Measurements from ENCODE around the gene LYST. TPM values are rescaled to one million over a fixed set of nuclear protein-coding genes. Genes with fewer than 3 reads are reported as not detected.

The LYST gene
- total and polyA plus RNA-seq, 2 of the 4 experiments (the other 2 are of a cell fraction) = 2.2 to 7.2 TPM

DNA sequence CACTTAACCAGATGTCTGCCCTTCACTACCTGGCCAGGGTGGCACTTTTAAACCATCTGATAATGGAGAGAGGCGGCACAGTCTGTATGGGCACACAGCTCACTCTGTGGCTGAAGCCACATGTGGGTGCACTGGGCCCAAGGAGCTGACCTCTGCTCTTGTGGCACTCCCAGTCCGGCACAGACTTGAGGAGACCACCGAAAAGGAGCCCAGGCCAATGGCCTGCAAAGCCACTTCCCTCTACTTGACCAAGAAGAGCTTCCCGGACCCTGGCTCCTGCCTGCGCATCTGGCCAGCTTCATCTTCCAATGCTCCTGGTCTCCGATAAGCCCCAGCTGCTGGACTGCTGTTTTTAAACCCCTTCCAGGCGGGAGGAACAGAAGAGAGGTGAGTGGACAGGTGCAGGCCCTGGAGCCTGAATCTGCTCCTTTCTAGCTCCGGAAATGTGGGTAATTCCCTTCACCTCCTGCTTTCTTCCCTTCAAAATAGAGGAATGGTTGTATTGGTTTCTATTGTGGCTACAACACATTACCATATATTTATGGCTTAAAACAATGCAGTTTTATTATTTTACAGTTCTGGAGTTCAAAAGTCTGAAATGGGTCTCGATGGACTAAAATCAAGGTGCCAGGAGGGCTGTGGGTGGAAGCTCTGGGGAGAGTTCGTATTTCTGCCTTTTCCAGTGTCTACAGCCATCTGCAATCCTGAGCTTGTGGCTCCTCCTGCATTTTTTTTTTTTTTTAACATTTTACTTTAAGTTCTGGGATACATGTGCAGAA is 228.8 kb downstream of the LYST start (continued):
- TF ChIP-seq POLR2A (IDR thresholded peaks at IDR 0.05; ENCODE audit: low read depth, low read length) = no peak

- Histone ChIP-seq H4K8ac (ENCODE audit: low read depth in 2 of 2, low read length in 2 of 2) (no peak overlapping the region), H2AK9ac (replicated peaks; ENCODE audit: low read depth, low read length, poor library complexity) (no peak overlapping the region), H3K14ac (replicated peaks; ENCODE audit: low read depth, low read length) (no peak overlapping the region), H3K4me1 (ENCODE audit: control insufficient read depth, insufficient read depth, low read length) (peaks cover 9% of the 10 kb centered on the region), H2AFZ (replicated peaks; ENCODE audit: low read length, poor library complexity) (no peak overlapping the region), H4K91ac (ENCODE audit: insufficient read depth, low read depth, low read length) (no peak overlapping the region), H3K56ac (ENCODE audit: extremely low read depth, insufficient read depth, low read length) (no peak overlapping the region), H3K9ac (ENCODE audit: low read depth, low read length) (no peak overlapping the region), H3K27ac (ENCODE audit: insufficient read depth, low read length) (no peak overlapping the region), H2BK20ac (ENCODE audit: low read depth, low read length) (no peak overlapping the region), H3K36me3 (ENCODE audit: control insufficient read depth, insufficient read depth, low read length) (no peaks in the 10 kb centered on the region), H3K9me1 (ENCODE audit: insufficient read depth, low read length) (no peaks in the 10 kb centered on the region), H3K4me3 (ENCODE audit: insufficient read depth, low read depth, low read length) (no peak overlapping the region), H4K20me1 (ENCODE audit: insufficient read depth, low read length) (no peaks in the 10 kb centered on the region), H4K5ac (ENCODE audit: low read depth, low read length) (no peak overlapping the region), H2BK120ac (ENCODE audit: low read depth, low read length) (no peak overlapping the region), H3K79me1 (ENCODE audit: low read depth in 1 of 2, low read length in 2 of 2) (no peaks in the 10 kb centered on the region), H3K23ac (ENCODE audit: low read depth, low read length) (no peak overlapping the region), H2BK15ac (ENCODE audit: low read depth, low read length) (no peak overlapping the region), H2AK5ac (ENCODE audit: low read depth, low read length) (no peak overlapping the region), H3K18ac (ENCODE audit: low read depth, low read length) (no peak overlapping the region), H3K4ac (ENCODE audit: low read depth, low read length) (no peak overlapping the region), H3K27me3 (ENCODE audit: control insufficient read depth, insufficient read depth, low read length) (peaks cover 6% of the 10 kb centered on the region; the same call in 1 of the 2 replicates), H3K9me3 (ENCODE audit: control insufficient read depth, insufficient read depth, low read length) (no peaks in the 10 kb centered on the region), H2BK5ac (ENCODE audit: low read depth, low read length, poor library complexity, severe bottlenecking) (no peak overlapping the region), H3K4me2 (ENCODE audit: low read depth, low read length) (no peak overlapping the region)
- WGBS, 2 experiments (ENCODE audit: extremely low coverage in 2 of 2, insufficient read length in 1 of 2) = 70% methylated on average over 4 of the region's 12 CpGs; no CpG with 5 or more reads in 1 of the 2 experiments
- TF ChIP-seq, protein P1, sequence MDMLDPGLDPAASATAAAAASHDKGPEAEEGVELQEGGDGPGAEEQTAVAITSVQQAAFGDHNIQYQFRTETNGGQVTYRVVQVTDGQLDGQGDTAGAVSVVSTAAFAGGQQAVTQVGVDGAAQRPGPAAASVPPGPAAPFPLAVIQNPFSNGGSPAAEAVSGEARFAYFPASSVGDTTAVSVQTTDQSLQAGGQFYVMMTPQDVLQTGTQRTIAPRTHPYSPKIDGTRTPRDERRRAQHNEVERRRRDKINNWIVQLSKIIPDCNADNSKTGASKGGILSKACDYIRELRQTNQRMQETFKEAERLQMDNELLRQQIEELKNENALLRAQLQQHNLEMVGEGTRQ (IDR thresholded peaks at IDR 0.05; ENCODE audit: low read depth, low read length) = no peak
- TF ChIP-seq RFX5 (IDR thresholded peaks at IDR 0.05; ENCODE audit: low read depth, low read length) (no peak), MAFK (IDR thresholded peaks at IDR 0.05; ENCODE audit: low read depth, low read length) (no peak), BHLHE40 (IDR thresholded peaks at IDR 0.05; ENCODE audit: low read depth, low read length) (no peak), CHD1 (IDR thresholded peaks at IDR 0.05; ENCODE audit: low read depth, low read length) (no peak)
- DNase-seq (no peak), ATAC-seq (ENCODE audit: low read depth) (no peak)
- intact Hi-C loops (cut with micrococcal nuclease) (loop anchor here (10.0 kb wide), 1 partner anchor 1161 kb away; the partner anchor contains the start of gene TARBP1), dilution Hi-C loops (cut with HindIII; ENCODE audit: low sequenced_read_pairs, unreplicated experiment) (no loop called here), in situ Hi-C loops (cut with MboI; ENCODE audit: low sequenced_read_pairs) (no loop called here)
- POLR2A ChIA-PET (ENCODE audit: unreplicated experiment) = no interaction called here
- no TSS peak for BruUV-seq (replicated peaks)
- CTCF ChIA-PET = no interaction called here
These were observed 230.6 kb downstream of the LYST start for GRCh38 chr1:235635938-235636662.

Measured in IMR-90 (cell line).